Ureter (tissue), 1 donor: ENCODE results near the gene SUMO1. TPM values are rescaled to one million over a fixed set of nuclear protein-coding genes. Genes with fewer than 3 reads are reported as not detected.
"Not testable (repeated sequence)": the region's sequence is repeated elsewhere in the genome, so short reads cannot be mapped to it uniquely, and the experiment has no call there.

ENCODE experiments used
- DNase-seq: peaks from one replicate; pipeline ENCODE4 v3.0.0-alpha.2; 2020; ENCODE audit warnings: low spot score
- total RNA-seq: library from RNA; stranded (reverse); gene quantifications from one replicate; pipeline ENCODE4 v1.2.4, GENCODE V29; 2023
- donor health status: DM: yes; HTN: yes; CAD: no.

The SUMO1 gene
- 83.7 TPM for total RNA-seq

DNA sequence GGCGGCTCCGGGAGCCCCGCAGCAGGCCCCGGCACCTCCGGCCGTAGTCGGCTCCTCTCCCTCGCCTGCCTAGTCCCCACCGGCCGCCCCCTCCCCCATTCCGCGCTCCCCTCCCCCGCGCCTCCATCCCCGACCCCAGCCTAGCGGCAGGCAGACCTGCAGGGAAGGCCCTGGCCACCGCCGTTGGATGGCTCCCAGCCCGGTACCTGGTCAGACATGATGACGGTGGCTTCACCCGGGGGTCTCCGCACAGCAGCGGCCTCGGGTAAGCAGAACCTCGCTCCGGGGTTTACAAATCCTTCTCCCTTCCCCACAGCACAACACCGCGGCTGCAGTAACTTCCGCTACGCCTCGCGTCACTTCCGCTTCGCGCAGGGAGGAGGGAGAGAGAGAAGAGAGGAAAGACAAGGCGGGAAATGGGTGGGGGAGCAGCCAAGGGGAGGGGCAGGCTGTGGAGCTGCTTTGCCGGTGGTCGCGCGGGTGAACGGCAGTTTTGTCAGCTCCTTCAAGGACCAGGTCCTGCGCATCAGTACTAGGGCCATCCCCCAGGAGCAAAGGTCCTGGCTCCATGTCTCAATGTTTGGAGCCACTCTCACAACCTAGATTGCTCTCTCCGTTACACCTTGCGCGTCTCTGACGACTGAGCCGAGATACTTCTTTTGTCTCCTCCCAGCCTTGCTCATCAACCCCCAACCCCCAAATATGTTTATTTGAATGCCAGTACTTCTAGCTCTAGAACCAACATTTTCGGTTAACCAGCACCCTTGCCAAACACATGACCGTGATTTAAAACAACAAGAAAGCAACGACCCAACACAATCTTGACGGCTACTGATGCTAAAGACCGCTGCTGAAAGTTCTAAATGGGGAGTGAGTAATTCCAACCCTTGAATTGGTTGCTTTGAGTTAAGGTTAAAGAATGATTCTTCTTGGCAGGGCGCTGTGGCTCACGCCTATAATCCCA is at the start of gene SUMO1:
SUMO1 (minus strand) TSS at position 364 of the 964 bp plus-strand sequence; CDS start at position 218, 146 bp downstream.
- peak; percentile 92 for DNase-seq

DNA sequence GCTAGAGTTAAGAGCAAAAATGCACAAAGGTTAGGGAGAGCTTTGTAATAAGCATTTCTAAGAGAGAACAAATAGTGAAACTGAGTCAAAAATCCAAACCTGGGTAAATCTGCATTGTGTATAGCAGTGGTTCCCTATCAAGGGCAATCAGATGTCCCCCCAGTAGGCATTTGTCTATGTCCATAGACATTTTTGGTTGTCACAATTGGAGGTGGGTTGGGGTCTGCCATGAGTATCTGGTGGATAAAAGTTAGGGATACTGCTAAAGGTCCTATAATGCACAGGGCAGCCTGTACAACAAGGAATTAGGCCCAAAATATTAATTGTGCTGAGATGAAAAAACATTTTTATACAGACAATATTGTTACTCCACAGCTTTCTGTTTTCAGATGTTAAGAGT is 48.2 kb upstream of the SUMO1 start:
- DNase-seq, result no peak

DNA sequence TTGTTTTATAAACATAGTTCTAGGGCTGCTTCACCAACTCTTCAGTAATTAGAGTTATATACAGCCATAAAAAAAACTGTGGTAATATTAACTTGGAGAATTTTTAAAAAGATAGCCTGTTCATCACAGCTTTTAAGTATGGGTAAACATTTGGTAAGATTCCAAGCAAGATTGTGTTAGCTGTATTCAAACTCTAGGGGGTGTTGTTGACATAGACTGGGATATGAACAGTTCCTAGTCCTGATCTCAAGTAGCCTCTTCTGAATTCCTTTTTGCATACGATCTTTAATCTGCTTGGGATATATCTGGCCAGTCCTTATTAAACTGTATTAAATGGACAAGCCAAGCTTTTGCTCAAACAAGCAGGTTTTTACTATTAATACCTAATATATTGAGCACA is 40.5 kb upstream of the SUMO1 start:
- DNase-seq, result no peak

DNA sequence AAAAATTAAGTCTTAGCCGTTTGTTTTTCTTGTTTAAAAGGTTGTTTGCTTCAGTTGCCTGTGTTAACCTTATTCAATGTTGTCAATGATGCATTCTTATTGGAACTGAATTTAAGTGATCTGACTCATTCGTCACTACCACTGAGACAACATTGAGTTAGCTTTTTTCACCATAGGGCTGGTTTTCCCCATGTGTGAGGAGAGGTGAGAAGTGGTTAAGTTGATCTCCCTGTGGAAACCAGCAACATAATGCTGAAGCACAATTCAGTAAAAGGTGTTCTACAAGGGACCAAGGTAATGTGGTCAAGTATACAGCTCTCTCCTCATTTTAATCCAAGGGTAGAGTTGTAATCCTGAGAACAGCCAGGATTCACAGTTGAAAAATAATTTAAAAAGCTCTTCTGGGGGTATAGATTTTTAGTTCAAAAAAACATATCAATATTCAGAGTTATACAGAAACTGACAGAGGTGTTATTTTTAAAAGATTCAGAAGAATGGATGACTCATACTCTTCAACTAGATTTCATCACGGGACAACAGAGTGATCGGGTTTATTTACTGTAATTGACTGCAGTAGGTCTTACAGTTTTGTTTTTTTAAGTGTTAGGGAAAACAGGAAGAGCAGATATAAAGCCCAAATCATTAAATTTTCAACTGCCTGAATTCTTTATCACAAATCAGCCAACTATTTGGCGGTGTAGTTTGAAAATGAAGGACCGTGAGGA is 39.8 kb upstream of the SUMO1 start:
- no peak for DNase-seq

DNA sequence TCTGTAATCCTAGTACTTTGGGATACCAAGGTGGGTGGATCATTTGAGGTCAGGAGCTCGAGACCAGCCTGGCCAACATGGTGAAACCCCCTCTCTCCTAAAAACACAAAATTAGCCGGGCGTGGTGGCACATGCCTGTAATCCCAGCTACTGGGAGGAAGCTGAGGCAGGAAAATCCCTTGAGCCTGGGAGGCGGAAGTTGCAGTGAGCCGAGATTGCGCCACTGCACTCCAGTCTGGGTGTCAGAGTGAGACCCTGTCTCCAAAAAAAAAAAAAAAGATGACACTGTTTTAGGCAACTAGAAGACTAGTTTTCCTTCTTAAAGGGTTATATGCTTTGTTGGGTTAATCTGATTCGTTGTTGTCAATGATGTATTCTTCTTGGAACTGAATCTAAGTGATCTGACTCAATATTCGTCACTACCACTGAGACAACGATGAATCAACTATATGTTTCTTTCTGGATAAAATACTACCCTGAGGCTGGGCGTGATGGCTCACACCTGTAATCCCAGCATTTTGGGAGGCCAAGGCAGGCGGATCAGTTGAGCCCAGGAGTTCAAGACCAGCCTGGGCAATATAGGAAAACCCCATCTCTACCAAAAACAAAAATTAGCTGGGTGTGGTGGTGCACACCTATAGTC is 37.8 kb upstream of the SUMO1 start:
- DNase-seq, result not testable (repeated sequence)

DNA sequence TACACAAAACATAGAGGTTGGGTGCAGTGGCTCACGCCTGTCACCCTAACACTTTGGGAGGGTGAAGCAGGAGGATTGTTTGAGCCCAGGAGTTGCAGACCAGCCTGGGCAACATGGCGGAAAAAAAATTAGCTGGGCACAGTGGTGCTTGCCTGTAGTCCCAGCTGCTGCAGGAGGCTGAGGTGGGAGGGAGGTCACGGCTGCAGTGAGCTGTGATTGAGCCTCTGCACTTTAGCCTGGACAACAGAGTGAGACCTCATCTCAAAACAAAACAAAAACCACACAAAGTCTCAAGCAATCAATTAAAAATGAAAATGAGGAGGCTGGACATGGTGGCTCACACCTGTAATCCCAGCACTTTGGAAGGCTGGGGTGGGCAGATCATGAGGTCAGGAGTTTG is 32.1 kb upstream of the SUMO1 start:
- DNase-seq, result no peak

DNA sequence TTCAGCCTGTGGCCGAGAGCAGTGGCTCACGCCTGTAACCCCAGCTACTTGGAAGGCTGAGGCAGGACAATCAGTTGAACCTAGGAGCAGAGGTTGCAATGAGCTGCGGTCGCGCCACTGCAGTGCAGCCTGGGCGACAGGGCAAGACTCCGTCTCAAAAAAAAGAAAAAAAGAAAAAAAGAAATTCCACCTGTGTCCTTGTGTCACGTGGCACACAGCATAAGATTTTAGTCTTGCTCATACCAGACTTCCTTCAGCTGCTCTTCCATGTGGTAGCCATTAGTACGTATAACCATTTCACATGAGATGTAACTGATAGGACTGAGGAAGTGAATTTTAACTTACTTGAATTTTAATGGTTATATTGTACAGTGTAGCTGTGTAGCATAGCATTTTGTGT is 31.2 kb upstream of the SUMO1 start:
- no peak for DNase-seq

DNA sequence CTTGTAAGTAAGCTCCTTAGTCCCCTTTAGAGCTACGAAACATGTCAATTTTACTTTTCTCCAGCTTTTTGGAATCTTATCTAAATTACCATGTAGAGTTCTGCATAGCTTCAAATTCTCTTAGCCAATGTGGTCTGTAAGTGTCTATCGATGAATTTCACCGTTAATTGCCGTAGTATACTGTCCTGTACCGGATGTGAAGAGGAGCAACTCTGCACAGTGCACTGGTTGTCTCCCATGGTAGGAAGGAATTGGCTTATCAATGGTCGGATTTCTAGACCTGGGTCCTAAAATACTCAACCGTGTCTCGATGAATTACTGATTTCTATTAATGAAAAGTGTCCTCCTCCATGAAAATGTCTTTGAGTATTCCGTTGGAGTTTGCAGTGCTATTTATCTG is 29.1 kb upstream of the SUMO1 start:
- no peak for DNase-seq

DNA sequence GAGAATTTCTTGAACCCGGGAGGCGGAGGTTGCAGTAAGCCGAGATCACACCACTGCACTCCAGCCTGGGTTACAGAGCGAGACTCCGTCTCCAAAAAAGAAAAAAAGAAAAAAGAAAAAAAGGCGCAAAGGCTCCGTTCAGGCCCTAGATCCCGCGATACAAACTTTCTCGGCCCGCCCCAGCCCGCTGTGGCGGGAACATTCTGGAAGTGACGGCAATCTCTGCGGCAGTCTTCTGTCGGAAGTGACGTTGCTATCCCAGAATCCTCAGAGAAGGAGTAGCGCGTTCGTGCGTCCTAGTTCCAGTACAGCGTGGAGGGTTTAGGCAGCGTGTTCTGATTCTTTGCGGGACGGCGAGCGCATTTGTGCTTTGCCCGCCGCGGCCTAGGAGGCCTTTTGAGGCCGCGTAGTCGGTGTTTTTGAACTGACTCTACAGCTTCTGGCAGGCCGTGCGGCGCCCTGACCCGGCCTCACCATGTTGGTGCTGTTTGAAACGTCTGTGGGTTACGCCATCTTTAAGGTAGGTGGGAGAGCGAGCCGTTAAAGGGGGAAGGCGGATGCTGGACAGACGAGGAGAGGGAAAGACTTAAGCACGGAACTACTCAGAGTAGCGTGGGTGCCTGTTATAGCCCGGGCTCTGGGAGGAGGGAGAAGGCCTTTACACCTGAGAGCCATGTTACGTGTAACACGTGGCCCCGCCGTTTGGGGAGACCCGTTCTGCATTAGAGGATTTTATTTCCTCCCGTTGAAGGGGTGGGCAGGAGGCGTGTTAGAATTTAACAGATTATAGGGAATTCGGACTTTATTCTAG is 27.3 kb upstream of the SUMO1 start, which contains the start of gene NOP58:
NOP58 (plus strand) TSS at position 297 of the 811 bp plus-strand sequence; CDS start at position 476, 179 bp downstream.
- DNase-seq, result peak; percentile 94

DNA sequence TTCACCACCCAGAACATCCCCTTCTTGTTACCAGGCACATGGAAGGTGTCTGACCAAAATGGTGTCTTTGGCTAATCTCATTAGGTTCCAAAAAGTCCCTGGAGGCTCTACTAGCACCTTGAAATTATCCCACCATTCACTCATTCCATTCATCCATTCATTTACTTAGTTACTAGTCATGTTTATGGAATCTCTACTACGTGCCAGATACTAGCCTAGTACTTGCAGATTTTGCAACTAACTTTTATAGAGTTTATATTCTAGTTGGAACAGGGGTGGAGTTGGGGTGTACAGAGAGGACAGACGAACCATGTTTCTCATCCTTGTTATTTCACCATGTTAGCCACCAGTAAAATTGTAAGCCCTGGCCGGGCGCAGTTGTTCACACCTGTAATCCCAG is 23.1 kb upstream of the SUMO1 start:
- DNase-seq, result no peak

DNA sequence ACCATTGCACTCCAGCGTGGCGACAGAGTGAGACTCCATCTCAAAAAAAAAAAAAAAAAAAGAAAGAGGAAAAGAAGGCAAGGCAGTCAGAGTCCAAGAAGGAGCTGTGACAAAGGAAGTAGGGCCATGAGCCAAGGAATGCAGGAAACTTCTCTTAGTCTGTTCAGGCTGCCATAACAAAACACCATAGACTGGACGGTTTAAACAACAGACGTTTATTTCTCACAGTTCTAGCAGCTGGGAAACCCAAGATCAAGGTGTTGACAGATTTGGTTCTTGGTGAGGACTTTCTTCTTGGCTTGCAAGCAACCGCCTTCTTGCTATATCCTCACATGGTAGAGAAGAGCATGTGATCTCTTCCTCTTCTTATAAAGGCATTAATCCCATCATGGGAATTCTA is 13.1 kb upstream of the SUMO1 start:
- no peak for DNase-seq

DNA sequence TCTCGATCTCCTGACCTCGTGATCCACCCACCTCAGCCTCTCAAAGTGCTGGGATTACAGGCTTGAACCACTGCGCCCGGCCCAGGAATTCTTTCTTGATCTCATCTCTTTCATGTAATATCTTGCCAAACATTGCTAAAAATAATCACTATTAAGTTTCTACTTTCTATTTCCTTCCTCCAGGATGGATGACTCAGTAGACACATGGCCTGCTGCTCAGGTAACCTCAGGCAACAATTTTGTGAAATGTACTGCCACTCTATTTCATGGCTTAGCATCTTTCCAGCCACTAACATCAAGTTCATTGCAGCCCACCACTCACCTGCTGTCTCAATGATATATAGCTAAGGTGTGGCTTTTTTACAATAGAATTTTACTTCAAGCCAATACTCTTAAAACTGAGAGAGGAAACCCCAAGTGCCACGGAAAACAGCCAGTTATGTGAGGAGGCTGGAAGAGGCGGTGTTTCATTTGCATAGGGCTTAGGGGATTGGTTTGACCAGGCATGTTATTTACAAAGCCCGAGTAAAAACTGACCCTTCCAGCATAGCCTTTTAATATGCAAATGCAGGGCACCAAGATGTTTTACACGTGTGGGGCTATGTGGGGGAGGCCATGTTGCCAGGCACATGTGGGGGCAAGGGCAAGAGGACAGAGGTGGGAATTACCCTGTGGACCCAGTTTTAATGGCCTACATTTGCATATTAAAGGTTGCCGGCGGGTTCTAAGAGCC is 11.3 kb upstream of the SUMO1 start:
- DNase-seq, result no peak

DNA sequence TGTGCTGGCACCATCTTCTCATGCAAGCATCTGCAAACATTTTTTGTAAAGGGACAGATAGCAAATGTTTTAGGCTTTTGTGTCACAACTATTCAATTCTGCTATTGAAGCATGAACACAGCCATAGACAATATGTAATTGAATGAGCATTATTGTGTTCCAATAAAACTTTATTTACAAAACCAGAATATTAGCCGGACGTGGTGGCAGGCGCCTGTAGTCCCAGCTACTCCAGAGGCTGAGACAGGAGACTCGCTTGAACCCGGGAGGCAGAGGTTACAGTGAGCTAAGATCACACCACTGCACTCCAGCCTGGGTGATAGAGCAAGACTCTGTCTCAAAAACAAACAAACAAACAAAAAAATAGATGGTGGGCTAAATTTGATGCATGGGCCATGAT is 9.3 kb upstream of the SUMO1 start:
- DNase-seq, result not testable (repeated sequence)

DNA sequence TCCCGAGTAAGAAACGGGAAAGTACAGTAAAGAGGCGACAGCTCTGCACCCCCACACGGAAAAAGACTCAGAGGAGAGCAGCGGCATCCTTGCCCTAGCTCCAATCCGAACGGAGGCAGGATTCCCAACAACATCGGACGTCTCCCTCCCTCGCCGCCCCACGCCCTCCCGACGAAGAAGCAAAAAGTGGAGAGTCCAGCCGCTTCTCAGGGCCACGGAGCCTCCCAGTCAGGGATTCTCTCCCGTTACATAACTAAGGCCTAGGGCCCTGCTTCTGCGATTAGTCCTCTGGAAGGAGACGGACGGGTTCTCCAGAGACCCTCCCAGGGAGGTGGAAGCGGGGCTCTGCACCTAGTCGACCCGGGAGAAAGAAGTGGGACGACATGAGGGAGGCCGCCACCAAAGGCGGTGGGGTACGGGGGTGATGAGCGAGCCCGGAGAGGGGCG is 587 bp downstream of the SUMO1 start:
- no peak for DNase-seq

DNA sequence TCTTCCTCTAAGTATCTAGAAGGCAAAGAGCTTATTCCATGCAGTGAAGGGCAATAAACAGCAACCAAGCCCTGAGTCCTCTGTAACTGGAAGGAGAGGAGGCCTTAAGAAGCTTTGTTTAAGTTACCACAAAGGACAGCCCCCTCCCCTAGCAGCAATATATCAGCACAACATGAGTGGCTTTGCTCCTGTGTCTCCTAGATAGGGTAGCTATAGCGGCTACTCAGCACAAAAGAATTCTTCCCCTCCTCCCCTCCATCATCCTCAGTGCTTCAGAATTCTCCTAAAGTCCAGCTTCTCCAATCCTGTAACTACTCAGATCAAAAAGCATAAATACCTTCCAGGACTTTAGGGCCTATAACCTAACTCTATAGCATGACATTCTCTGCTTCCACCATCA is 16.5 kb downstream of the SUMO1 start:
- DNase-seq, result no peak

DNA sequence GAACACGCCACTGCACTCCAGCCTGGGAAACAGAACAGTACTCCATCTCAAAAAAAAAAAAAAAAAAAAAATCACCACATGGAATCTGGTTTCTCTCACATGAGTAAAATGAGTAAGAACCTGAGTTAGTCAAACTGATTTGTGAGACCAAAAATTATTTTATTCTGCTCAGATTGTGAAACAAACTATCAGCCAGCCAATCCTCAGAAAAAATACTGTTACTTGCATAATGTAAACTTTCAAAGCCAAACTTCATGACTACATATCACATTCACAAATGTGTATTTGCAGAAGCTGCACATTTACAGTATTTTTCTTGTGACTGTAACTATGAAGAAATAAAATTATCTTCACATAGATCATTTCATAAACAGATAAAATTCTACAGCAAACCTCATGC is 23.2 kb downstream of the SUMO1 start:
- DNase-seq, result no peak

DNA sequence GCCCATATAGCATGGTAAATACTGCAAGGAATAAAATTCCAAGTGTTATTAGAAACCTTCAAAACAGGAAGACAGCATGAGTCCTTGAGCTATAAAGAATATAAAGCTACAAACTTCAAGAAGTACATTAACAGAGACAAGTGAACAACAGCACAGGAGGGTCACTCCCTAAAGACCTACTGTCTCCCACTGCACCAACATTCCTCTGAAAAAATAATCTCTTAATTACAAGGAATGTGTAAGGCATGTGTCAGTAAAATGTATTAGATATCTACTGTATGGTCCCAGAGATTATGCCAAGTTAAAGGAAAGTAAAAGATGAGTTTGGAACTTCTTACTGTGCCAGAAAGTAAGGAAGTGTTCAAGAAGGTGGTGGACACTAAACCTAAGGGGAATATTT is 29.9 kb downstream of the SUMO1 start:
- DNase-seq, result no peak

DNA sequence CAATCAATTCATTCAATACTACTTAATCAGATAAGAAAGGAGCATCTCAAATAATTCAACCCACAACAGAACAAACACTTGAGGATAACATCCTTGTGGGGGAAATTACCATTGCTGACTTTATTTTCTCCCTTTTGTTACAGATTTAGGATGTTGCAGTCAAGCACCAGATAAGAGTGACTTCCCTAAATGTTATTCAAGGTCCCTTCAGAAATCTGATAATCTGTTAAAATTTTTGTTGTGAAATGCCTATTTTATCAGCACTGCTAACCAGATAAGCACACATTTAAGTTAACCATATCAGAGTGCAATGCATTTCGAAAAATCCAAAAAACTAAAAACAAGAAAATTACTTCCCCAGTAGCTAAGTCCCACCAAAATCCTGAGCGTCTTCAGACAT is 33.5 kb downstream of the SUMO1 start:
- no peak for DNase-seq

DNA sequence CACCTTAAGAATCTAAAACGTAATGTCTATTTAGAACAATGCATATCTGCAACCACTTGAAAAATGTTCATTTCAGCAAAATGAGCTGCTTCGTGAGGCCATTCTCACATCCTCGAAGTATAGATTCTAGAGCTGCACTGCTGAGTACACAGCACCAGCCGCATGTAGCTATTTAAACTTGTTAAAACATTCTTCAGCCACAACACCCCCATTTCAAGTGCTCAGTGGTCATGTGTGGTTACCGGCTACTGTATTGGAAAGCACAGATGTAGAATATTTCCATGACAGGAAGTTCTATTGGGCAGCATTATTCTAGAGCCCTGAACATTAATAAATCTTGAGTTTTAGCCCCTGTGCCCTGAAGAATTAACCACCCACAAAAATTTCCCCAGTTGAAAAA is 35.0 kb downstream of the SUMO1 start:
- no peak for DNase-seq
